H1 (cell line): ENCODE measurements around the gene ICAM2. TPM values are rescaled to one million over a fixed set of nuclear protein-coding genes. Genes with fewer than 3 reads are reported as not detected.
A peak's percentile ranks its signal among the peaks of the same experiment; 100 is the strongest.

Experiments used
- CHD7 ChIP-seq: fragments of 300-600 bp; sonication (generic); IDR thresholded peaks from 2 replicates; pipeline ENCODE4 v1.7.1; 2012; ENCODE audit warnings: low read length, moderate library complexity, mild to moderate bottlenecking, inconsistent platforms; ENCODE audit not compliant: insufficient replicate concordance
- CREB1 ChIP-seq: IDR thresholded peaks from 2 replicates; pipeline ENCODE4 v1.6.1; 2012; ENCODE audit warnings: inconsistent platforms
- EP300 ChIP-seq, 2 experiments: IDR thresholded peaks; 1 replicate in 1 of 2; 2 replicates in 1 of 2; pipeline ENCODE4 v1.6.1; 2011 to 2012; ENCODE audit warnings: low read depth in 2 of 2, low read length in 2 of 2, mild to moderate bottlenecking in 2 of 2, borderline replicate concordance in 1 of 2, inconsistent platforms in 1 of 2, moderate library complexity in 1 of 2
- KDM1A ChIP-seq: fragments of 200-600, 300-600 bp; sonication (generic); IDR thresholded peaks from 2 replicates; pipeline ENCODE4 v1.7.1; 2016; ENCODE audit warnings: mild to moderate bottlenecking, low read length, borderline replicate concordance
- KDM4A ChIP-seq: IDR thresholded peaks from one replicate; pipeline ENCODE4 v1.7.1; 2012; ENCODE audit warnings: low read depth, mild to moderate bottlenecking, moderate library complexity, low read length, inconsistent platforms; ENCODE audit not compliant: severe bottlenecking
- MAFK ChIP-seq: IDR thresholded peaks from 2 replicates; pipeline ENCODE4 v1.6.1; 2012; ENCODE audit warnings: low read depth, mild to moderate bottlenecking, improper control_type of control experiment, low read length
- NRF1 ChIP-seq: IDR thresholded peaks from 2 replicates; pipeline ENCODE4 v1.6.1; 2011; ENCODE audit warnings: mild to moderate bottlenecking, low read depth, low read length, improper control_type of control experiment
- POLR2AphosphoS5 ChIP-seq: IDR thresholded peaks from 2 replicates; pipeline ENCODE4 v1.6.1; 2011; ENCODE audit warnings: low read depth, low read length
- SP4 ChIP-seq: IDR thresholded peaks from 2 replicates; pipeline ENCODE4 v1.6.1; 2012; ENCODE audit warnings: low read length, inconsistent platforms
- polyA plus RNA-seq, 7 experiments: library from polyadenylated mRNA; depleted of rRNA in 3 of 7; stranded (reverse) in 5 of 7; unstranded in 2 of 7; fragments of >200 nt in 5 of 7; fragments of 200-250 nt in 2 of 7; gene quantifications; 1 replicate in 5 of 7; 2 replicates in 1 of 7; 4 replicates in 1 of 7; pipeline versions ENCODE4 v1.2.1 to v1.2.3, GENCODE V29; 2011 to 2013; ENCODE audit warnings: missing spikeins in 2 of 7, mixed read lengths in 2 of 7
- total RNA-seq: library from RNA; stranded (reverse); fragmentation: NEBNext Ultra II Directional; extraction: Animal tissue kit (Norgen Biotek cat#: 25700); gene quantifications from 2 replicates; pipeline ENCODE4 v1.2.1, GENCODE V29; 2021
- TF ChIP-seq, protein P1 (sequence below): IDR thresholded peaks from 2 replicates; pipeline ENCODE4 v1.6.1; 2012; ENCODE audit warnings: inconsistent platforms

ICAM2 gene
- total and polyA plus RNA-seq, 2 of the 8 experiments (the other 6 are each of a cell fraction or from before 2014, with no cell fraction given): 0.45 to 0.63 TPM

- TF ChIP-seq MAFK: no peak
- TF ChIP-seq EP300 (IDR thresholded peaks at IDR 0.05; ENCODE audit: borderline replicate concordance in 1 of 2, low read depth in 2 of 2, low read length in 2 of 2): no peak
- TF ChIP-seq, protein P1, sequence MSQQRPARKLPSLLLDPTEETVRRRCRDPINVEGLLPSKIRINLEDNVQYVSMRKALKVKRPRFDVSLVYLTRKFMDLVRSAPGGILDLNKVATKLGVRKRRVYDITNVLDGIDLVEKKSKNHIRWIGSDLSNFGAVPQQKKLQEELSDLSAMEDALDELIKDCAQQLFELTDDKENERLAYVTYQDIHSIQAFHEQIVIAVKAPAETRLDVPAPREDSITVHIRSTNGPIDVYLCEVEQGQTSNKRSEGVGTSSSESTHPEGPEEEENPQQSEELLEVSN: peak; percentile 77
- no peak for TF ChIP-seq NRF1
- no peak for TF ChIP-seq CHD7
- TF ChIP-seq KDM4A: no peak
- TF ChIP-seq CREB1: no peak
- no peak for TF ChIP-seq POLR2AphosphoS5
- no peak for TF ChIP-seq KDM1A
- TF ChIP-seq SP4: no peak
Observed at GRCh38 chr17:64056269-64057005, 36.0 kb upstream of the ICAM2 start (continued).
